C4-2B (cell line): ENCODE measurements around the gene HTR6.

ENCODE experiments used
- CTCF ChIP-seq: fragments of 450-650 bp; conservative IDR thresholded peaks from 2 replicates; pipeline ENCODE4 v1.5.1; 2017; ENCODE audit warnings: mild to moderate bottlenecking
- ZFX ChIP-seq: fragments of 450-650 bp; IDR thresholded peaks from 2 replicates; pipeline ENCODE4 v1.6.1; 2017

GRCh38 chr1:19687414-19687813 is 22.7 kb downstream of the HTR6 start:
- TF ChIP-seq CTCF, result no peak
- TF ChIP-seq ZFX, result no peak
